ENCODE results near the gene NUP62CL.
"Not testable (repeated sequence)": the region's sequence is repeated elsewhere in the genome, so short reads cannot be mapped to it uniquely, and the experiment has no call there.

NUP62CL gene, protein sequence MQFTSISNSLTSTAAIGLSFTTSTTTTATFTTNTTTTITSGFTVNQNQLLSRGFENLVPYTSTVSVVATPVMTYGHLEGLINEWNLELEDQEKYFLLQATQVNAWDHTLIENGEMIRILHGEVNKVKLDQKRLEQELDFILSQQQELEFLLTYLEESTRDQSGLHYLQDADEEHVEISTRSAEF

GRCh38 chrX:107205770-107206696 lies at the start of gene NUP62CL, which contains the start of gene DNAAF6:
NUP62CL (minus strand) TSS chrX:107206433; CDS start chrX:107175146, 31,287 bp downstream.
DNAAF6 (plus strand) TSS chrX:107206611; CDS start chrX:107212876, 6,265 bp downstream.
- peak; percentile 12 for DNase-seq

DNA sequence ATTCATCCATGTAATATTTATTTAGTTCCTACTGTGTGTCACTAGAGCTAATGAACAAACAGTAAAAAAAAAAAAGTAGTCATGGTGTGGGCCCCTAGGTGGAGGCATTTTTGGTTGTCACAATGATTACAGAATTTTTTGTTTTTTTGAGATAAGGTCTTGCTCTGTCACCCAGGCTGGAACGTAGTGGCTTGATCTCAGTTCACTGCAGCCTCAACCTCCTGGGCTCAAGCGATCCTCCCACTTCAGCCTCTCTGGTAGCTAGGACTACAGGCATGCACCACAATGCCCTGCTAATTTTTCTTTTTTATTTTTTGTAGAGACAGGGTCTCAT lies 22.2 kb upstream of the NUP62CL start:
- DNase-seq, result no peak

GRCh38 chrX:107227780-107228485 lies 21.7 kb upstream of the NUP62CL start:
- DNase-seq, result no peak

- no peak for DNase-seq
Observed at GRCh38 chrX:107226757-107227156, 20.5 kb upstream of the NUP62CL start.

- DNase-seq, result no peak
Observed at GRCh38 chrX:107213477-107213876, 7.2 kb upstream of the NUP62CL start.

DNA sequence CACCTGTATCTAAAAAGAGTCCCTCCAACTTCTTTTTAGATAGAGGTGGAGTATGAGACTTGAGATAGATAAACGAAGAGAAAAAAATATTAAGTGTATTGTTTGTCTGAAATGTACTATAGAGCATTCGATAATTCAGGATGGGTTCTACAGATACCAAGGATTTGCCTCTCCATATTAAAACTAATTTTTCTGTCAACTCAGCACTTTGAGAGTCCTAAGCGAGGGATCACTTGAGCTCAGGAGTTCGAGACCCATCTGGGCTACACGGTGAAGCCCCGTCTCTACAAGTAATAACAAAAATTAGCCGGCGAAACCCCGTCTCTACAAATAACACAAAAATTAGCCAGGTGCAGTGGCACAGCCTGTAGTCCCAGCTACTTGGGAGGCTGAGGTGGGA lies 1.7 kb upstream of the NUP62CL start:
- DNase-seq, result no peak

DNA sequence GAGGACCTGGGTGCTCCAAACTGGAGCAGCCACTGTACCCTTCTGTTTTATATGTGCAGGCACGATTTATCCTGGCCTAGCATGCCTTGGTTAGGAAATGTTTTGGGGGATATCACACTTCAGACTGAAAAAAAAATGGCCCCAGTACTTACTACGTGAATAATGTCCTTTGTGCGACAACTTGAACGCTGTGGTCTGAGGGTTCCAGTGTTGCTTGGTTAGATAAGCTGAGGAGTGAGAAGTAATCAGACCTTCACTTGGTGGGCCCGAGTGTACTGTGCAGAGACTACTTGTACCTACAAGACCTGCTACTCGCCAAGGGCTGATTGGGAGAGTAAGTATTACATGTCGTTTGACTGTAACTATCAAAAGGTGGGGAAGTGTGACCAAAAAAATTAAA lies 856 bp upstream of the NUP62CL start:
- DNase-seq, result no peak

DNA sequence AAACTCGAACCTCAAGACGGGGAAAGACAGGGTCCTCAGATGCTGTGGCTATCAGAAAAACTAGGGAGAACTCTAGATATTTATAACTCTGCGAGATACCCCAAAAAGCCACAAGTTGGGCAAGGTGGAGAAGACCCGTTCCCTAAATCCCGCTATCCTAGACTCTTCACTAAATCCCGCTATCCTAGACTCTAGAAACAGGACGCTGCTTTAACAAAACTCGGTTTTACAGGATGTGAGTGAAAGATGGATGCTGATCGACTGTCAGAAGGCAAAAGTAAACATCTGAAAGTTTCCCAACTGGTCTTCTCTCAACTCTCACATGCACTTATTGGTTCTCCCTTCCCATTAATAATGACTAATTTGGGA lies 448 bp upstream of the NUP62CL start:
- no peak for DNase-seq

DNA sequence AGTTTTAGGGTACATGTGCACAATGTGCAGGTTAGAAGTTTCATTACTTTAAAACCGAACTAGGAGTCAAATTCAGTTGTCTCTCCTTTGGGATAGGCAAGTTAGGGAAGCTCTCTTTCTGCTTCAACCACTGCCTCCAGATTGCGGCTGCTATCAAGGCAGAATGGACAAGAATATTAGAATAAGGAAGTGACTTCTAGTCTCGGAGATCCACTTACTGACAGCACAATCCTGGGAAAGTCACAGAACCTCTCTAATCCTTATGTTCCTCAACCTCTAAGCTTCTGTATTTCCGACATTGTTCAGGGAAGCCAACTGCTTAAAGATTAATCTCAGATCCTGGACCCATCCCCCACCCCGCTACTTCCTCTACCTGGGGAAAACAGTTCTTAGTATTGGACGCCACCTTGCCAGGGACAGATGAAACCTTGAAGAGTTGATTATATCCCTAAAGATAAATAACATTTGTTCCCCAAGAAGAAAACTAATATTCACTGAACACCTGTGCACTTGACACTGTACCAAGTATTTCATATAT lies 2.1 kb downstream of the NUP62CL start:
- no peak for DNase-seq

GRCh38 chrX:107199491-107199890 lies 6.7 kb downstream of the NUP62CL start:
- DNase-seq, result no peak

- DNase-seq, result not testable (repeated sequence)
Observed at GRCh38 chrX:107198074-107198473, 8.2 kb downstream of the NUP62CL start.

DNA sequence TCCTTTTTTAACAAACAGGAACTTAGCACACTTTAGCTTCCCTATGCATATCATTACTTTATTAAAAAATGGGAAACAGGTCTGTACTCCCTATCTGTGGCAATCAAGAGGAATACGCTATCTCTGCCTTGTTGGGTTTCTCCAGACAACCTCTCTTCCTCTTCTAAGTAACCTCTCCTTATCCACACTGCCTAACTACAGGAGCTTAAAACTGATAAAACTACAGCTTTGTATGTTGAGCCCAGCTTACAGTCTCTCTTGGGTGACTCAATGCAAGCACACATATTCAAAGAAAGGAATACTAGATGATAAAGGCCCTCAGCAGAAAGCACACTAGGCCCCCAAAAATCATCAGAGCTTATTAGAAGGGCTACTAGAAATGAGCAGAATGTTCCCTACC lies 8.9 kb downstream of the NUP62CL start:
- DNase-seq, result no peak

DNA sequence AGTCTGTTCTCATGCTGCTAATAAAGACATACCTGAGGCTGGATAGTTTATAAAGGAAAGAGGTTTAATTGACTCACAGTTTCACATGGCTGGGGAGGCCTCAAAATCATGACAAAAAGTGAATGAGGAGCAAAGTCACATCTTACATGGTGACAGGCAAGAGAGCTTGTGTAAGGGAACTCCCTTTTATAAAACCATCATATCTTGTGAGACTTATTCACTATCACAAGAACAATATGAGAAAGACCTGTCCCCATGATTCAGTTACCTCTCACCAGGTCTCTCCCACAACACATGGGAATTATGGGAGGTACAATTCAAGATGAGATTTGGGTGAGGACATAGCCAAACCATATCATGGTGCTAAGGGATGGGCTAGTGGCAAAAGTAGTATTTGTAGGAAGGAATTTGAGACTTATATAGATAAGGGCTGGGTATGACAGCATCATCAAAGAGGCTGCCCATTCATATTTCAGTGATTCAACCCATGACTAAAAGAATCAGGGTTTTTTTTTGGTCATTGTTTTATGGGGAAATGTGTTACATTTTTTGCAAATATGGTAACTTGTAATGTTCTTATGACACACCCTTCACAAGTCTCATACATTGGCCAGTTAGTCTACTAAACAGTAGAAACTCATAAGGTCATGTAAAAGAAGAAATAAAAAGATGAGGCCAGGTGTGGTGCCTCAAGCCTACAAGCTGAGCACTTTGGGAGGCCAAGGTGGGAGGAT lies 34.7 kb downstream of the NUP62CL start:
- DNase-seq, result no peak

DNA sequence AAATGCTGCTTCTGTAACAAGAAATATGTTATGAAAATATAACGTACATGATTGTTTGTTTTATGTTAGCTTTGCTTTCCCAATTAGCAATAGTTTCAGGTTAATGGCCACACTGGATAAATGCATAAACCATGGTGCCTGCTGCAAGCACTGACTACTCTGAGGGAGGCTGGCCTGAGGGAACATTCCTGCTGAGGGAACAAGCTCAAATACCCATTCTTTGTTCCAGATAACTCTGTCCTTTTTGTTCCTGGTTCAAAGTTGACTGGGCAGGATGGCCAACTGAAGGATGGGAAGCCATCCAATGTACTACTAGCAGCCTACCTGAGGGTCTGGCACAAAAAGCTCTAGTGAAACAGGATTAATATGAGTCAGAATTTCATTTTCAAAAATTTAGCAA lies 37.5 kb downstream of the NUP62CL start:
- DNase-seq, result no peak

DNA sequence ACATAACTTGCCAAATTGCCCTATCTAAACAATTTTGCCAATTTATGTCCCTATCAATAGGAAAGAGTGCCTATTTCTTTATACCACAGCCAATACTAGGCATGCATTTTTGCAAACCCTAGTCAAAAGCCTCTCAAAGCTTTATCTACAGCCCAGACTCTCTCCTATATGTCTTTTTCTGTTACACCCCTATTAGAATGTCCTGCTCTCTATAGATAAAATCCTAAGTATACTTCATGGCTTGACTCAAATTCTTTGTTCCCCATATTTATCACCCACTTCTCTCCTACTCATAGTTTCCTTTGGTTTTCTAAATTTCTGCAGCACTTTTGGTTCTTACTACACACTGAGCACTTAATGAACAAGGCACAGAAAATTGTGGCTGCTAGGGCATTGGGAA lies 38.0 kb downstream of the NUP62CL start:
- no peak for DNase-seq

- DNase-seq, result no peak
Observed at GRCh38 chrX:107167163-107167921, 38.9 kb downstream of the NUP62CL start.

GRCh38 chrX:107157618-107158017 lies 48.6 kb downstream of the NUP62CL start:
- not testable (repeated sequence) for DNase-seq

DNA sequence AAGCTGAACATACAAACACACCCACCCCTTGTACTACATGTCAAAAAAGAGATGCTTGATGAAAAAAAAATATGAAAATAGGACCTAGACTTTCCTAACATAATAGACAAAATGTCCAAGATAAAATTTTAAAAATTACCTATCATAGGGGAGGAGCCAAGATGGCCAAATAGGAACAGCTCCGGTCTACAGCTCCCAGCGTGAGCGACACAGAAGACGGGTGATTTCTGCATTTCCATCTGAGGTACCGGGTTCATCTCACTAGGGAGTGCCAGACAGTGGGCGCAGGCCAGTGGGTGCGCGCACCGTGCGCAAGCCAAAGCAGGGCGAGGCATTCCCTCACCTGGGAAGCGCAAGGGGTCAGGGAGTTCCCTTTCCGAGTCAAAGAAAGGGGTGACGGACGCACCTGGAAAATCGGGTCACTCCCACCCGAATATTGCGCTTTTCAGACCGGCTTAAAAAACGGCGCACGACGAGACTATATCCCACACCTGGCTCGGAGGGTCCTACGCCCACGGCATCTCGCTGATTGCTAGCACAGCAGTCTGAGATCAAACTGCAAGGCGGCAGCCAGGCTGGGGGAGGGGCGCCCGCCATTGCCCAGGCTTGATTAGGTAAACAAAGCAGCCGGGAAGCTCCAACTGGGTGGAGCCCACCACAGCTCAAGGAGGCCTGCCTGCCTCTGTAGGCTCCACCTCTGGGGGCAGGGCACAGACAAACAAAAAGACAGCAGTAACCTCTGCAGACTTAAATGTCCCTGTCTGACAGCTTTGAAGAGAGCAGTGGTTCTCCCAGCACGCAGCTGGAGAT lies 50.4 kb downstream of the NUP62CL start:
- DNase-seq, result not testable (repeated sequence)

DNA sequence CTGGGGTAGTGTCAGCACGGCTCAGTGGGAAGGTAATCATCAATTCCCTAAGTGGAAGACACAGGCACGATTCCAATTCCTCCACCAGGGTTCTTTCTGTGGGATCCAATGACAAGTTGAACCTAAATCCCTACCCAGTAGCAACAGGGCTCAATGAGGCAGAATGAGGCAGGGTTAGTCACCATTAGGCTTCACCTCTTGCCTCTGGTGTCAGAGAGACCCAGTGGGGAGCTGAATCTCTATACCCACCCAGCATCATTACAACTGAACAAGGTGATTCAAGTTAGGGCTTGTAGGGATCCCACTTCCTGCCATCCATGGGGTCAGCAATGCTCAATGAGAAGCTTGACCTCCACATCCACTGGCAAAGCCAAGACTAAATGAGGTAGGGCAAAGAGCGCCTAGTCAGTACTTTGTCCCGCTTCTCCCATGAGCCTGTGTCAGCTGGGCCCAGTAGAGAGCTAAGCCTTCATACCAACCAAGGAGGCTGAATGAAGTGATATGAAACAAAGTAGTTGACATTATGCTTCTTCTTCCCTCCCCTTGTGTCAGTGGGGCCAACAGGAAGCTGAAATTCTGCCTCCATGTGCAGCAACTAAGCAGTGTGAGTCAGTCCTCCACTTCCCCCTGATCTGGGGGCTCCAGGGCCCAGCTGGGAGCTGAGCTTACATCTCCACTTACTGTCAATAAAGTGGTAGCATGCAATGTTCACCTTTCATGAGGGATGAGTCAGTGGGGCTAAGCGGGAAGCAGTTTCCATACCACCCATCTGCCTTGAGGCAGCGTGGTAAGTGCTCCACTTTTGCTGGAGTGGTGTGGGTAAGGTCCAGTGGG lies 51.2 kb downstream of the NUP62CL start:
- no peak for DNase-seq

GRCh38 chrX:107153005-107153404 lies 53.2 kb downstream of the NUP62CL start:
- DNase-seq, result no peak
